B cell (primary cell): ENCODE data around the gene EPB41L5.

ENCODE experiments used
- EZH2 ChIP-seq: IDR thresholded peaks from 2 replicates; pipeline ENCODE4 v1.6.1; 2012; ENCODE audit warnings: borderline replicate concordance, low read depth, mild to moderate bottlenecking, moderate library complexity, low read length; ENCODE audit not compliant: insufficient read depth, poor library complexity, severe bottlenecking
- TF ChIP-seq, protein P1 (sequence below): fragments of 200-600 bp; IDR thresholded peaks from one replicate; pipeline ENCODE4 v1.8.0; 2022; ENCODE audit warnings: antibody characterized with exemption, mild to moderate bottlenecking

DNA sequence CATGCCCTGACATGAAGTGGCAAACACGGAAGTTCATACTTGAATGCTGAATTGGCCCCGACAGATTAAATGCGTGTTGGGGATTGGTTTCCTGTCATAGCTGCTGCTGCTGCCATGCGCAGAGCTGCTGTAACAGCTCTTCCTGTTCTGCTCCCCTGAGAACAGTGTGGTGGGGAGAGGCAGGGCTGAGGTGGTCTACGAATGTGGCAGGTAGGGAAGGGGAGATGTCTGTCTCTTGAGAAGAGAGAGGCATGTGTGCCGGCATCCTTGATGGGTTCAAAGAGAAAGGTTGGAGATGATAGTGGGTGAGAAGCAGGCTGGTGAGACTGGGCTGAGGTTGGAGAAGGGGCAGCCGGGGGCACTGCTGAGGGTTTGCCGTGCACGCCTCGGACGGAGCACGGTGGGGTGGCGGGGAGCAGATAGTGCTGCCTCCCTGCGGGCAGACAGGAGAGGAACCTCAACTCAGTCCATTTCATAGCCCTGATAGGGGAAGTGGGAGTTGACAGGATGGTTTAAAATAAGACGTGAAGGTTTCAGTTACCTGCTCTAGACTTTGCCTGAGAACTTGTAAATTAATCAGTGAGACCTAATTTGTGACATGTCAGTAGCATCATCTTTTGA, 164.2 kb downstream of the EPB41L5 start:
- TF ChIP-seq, protein P1, sequence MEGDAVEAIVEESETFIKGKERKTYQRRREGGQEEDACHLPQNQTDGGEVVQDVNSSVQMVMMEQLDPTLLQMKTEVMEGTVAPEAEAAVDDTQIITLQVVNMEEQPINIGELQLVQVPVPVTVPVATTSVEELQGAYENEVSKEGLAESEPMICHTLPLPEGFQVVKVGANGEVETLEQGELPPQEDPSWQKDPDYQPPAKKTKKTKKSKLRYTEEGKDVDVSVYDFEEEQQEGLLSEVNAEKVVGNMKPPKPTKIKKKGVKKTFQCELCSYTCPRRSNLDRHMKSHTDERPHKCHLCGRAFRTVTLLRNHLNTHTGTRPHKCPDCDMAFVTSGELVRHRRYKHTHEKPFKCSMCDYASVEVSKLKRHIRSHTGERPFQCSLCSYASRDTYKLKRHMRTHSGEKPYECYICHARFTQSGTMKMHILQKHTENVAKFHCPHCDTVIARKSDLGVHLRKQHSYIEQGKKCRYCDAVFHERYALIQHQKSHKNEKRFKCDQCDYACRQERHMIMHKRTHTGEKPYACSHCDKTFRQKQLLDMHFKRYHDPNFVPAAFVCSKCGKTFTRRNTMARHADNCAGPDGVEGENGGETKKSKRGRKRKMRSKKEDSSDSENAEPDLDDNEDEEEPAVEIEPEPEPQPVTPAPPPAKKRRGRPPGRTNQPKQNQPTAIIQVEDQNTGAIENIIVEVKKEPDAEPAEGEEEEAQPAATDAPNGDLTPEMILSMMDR, result peak; percentile 73
- TF ChIP-seq EZH2, result no peak
